GM12878 (cell line): ENCODE results near the gene SCG3. TPM values are rescaled to one million over a fixed set of nuclear protein-coding genes. Genes with fewer than 3 reads are reported as not detected.

Source experiments
- ATAC-seq: fragments of 200-7000 bp; cut with Tn5 transposase; 3 replicates; pipeline ENCODE4 v1.9.1; 2020; ENCODE audit warnings: mild to moderate bottlenecking, moderate library complexity
- BruUV-seq: library from RNA; stranded (reverse); fragments of 400-500 nt; replicated peaks from 2 replicates; lab custom pipeline; 2021; lab: Mats Ljungman, UMichigan
- CTCF ChIA-PET: fragments of 300-600 bp; sonication (Branson Sonifier 250); formaldehyde crosslinking; extraction: SDS; loops from one replicate; lab custom pipeline; 2021; ENCODE audit warnings: inconsistent platforms; lab: Yijun Ruan, JAX
- POLR2A ChIA-PET: fragments of 350-600 bp; formaldehyde crosslinking; extraction: SDS; loops from one replicate; lab custom pipeline; 2021; ENCODE audit warnings: inconsistent platforms; lab: Charles Lee
- RAD21 ChIA-PET: fragments of 300-600 bp; sonication (Branson Sonifier 250); formaldehyde crosslinking; loops from one replicate; lab custom pipeline; 2023; ENCODE audit warnings: antibody characterized with exemption; ENCODE audit not compliant: unreplicated experiment; lab: Charles Lee
- SMC1A ChIA-PET: fragments of 300-600 bp; sonication (Branson Sonifier 250); formaldehyde crosslinking; loops from one replicate; lab custom pipeline; 2023; ENCODE audit not compliant: unreplicated experiment, uncharacterized antibody; lab: Charles Lee
- DNase-seq: peaks from one replicate; pipeline ENCODE4 v3.0.0-alpha.2; 2011; ENCODE audit warnings: low read depth, low spot score
- FAIRE-seq: peaks from 3 replicates; lab custom pipeline; 2011; peaks lifted over from hg19 to GRCh38; lab: Jason Lieb, UNC
- H2AFZ ChIP-seq: 2 replicates; pipeline ENCODE4 v1.6.0; 2011; ENCODE audit warnings: low read depth, low read length, control low read depth; ENCODE audit not compliant: control insufficient read depth
- H3K27ac ChIP-seq: 2 replicates; pipeline ENCODE4 v1.5.1; 2011; ENCODE audit warnings: control low read depth; ENCODE audit not compliant: control insufficient read depth, insufficient read depth
- H3K27me3 ChIP-seq, 2 experiments: replicated peaks in 1 of 2; 2 replicates each; pipeline versions ENCODE4 v1.6.0 to v1.6.1; 2011; ENCODE audit warnings: low read length in 1 of 2; ENCODE audit not compliant: control insufficient read depth in 2 of 2, insufficient read depth in 2 of 2
- H3K36me3 ChIP-seq, 2 experiments: 2 replicates each; pipeline ENCODE4 v1.5.1; 2011; ENCODE audit warnings: low read length in 1 of 2; ENCODE audit not compliant: control insufficient read depth in 2 of 2, insufficient read depth in 2 of 2
- H3K4me1 ChIP-seq: 2 replicates; pipeline ENCODE4 v1.6.1; 2011; ENCODE audit warnings: mild to moderate bottlenecking, low read length, moderate library complexity, mixed read lengths; ENCODE audit not compliant: control insufficient read depth, insufficient read depth
- H3K4me2 ChIP-seq: 2 replicates; pipeline ENCODE4 v1.6.0; 2011; ENCODE audit warnings: control low read depth; ENCODE audit not compliant: control insufficient read depth, insufficient read depth
- H3K4me3 ChIP-seq: fragments of 200-600 bp; sonication (generic); 2 replicates; pipeline ENCODE4 v1.5.1; 2016
- H3K79me2 ChIP-seq: 2 replicates; pipeline ENCODE4 v1.6.0; 2011; ENCODE audit warnings: low read length; ENCODE audit not compliant: control insufficient read depth, insufficient read depth
- H3K9ac ChIP-seq: 2 replicates; pipeline ENCODE4 v1.8.0; 2011; ENCODE audit warnings: low read length, control low read depth, mixed read lengths; ENCODE audit not compliant: control insufficient read depth, insufficient read depth
- H3K9me3 ChIP-seq: replicated peaks from 3 replicates; pipeline ENCODE4 v1.5.1; 2011; ENCODE audit warnings: mild to moderate bottlenecking, low read length; ENCODE audit not compliant: control insufficient read depth, insufficient read depth
- H4K20me1 ChIP-seq: 2 replicates; pipeline ENCODE4 v1.6.0; 2011; ENCODE audit not compliant: control insufficient read depth, insufficient read depth
- BCL11A ChIP-seq: IDR thresholded peaks from 2 replicates; pipeline ENCODE4 v1.6.1; 2011; ENCODE audit warnings: low read depth, low read length
- CBFB ChIP-seq: IDR thresholded peaks from 2 replicates; pipeline ENCODE4 v1.6.1; 2016; ENCODE audit warnings: antibody characterized with exemption, low read depth
- CEBPB ChIP-seq, 2 experiments: fragments of 150-350 bp in 1 of 2; IDR thresholded peaks; 2 replicates each; pipeline ENCODE4 v1.6.1; 2012 to 2014; ENCODE audit warnings: low read depth in 2 of 2, low read length in 2 of 2, borderline replicate concordance in 1 of 2, inconsistent platforms in 1 of 2
- DPF2 ChIP-seq: fragments of 450-650 bp; IDR thresholded peaks from 2 replicates; pipeline ENCODE4 v1.6.1; 2017; ENCODE audit warnings: mild to moderate bottlenecking
- HDAC6 ChIP-seq: fragments of 200-600 bp; sonication (generic); IDR thresholded peaks from one replicate; pipeline ENCODE4 v1.8.0; 2017; ENCODE audit warnings: antibody characterized with exemption; ENCODE audit not compliant: unreplicated experiment
- MEF2B ChIP-seq: fragments of 450-650 bp; IDR thresholded peaks from 2 replicates; pipeline ENCODE4 v1.6.1; 2018; ENCODE audit warnings: mild to moderate bottlenecking, moderate library complexity; ENCODE audit not compliant: partially characterized antibody, poor library complexity, severe bottlenecking
- NR2F1 ChIP-seq: fragments of 450-650 bp; conservative IDR thresholded peaks from 2 replicates; pipeline ENCODE4 v1.6.1; 2017; ENCODE audit warnings: mild to moderate bottlenecking
- RAD51 ChIP-seq: fragments of 450-650 bp; IDR thresholded peaks from 2 replicates; pipeline ENCODE4 v1.6.1; 2016; ENCODE audit warnings: moderate library complexity, mild to moderate bottlenecking, inconsistent platforms
- RB1 ChIP-seq: fragments of 450-650 bp; formaldehyde crosslinking; IDR thresholded peaks from 2 replicates; pipeline ENCODE4 v1.6.1; 2017; ENCODE audit warnings: mild to moderate bottlenecking, borderline replicate concordance
- SRF ChIP-seq, 2 experiments: IDR thresholded peaks; 2 replicates each; pipeline ENCODE4 v1.6.1; 2011; ENCODE audit warnings: low read depth in 2 of 2, low read length in 2 of 2, mild to moderate bottlenecking in 1 of 2, moderate library complexity in 1 of 2
- WGBS: methylation state at CpG from one replicate; pipeline ENCODE4 v1.1.6; 2016; ENCODE audit warnings: low lambda C conversion rate; ENCODE audit not compliant: insufficient replicate concordance, insufficient coverage; ENCODE audit errors: missing lambda C conversion rate; 5-methylcytosine and 5-hydroxymethylcytosine counted together
- in situ Hi-C: fragments of 300-500 bp; cut with MboI; formaldehyde crosslinking; loops from 9 replicates; pipeline ENCODE4 v1.14.3; 2018; ENCODE audit warnings: mixed read lengths
- intact Hi-C: fragments of 100-400 bp; cut with micrococcal nuclease; formaldehyde crosslinking; loops from one replicate; pipeline ENCODE4 v1.14.2; 2022; ENCODE audit not compliant: unreplicated experiment
- polyA plus RNA-seq, 11 experiments: library from polyadenylated mRNA; depleted of rRNA in 4 of 11; unstranded in 6 of 11; stranded (reverse) in 5 of 11; fragments of >200 nt; fragmentation: Nextera tagmentation in 4 of 11; fragmentation: Illumina TruSeq in 1 of 11; extraction: Ambion mirVana in 4 of 11; extraction: Trizol in 1 of 11; gene quantifications; 1 replicate in 1 of 11; 2 replicates in 10 of 11; pipeline versions ENCODE4 v1.2.1 to v1.2.3, GENCODE V29; 2011 to 2016; ENCODE audit warnings: inconsistent platforms in 2 of 11, missing spikeins in 2 of 11, low read depth in 1 of 11
- total RNA-seq, 4 experiments: library from RNA; depleted of rRNA in 3 of 4; stranded (reverse); fragments of >200 nt in 3 of 4; fragmentation: Illumina TruSeq in 1 of 4; extraction: Trizol in 1 of 4; gene quantifications; 2 replicates each; pipeline versions ENCODE4 v1.2.1 to v1.2.3, GENCODE V29; 2013 to 2021
- TF ChIP-seq, protein P1 (sequence below), 3 experiments: IDR thresholded peaks in 2 of 3; conservative IDR thresholded peaks in 1 of 3; 2 replicates each; pipeline ENCODE4 v1.5.1; 2011; ENCODE audit warnings: low read depth in 3 of 3, low read length in 3 of 3, mild to moderate bottlenecking in 3 of 3, control low read depth in 2 of 3, moderate library complexity in 2 of 3, inconsistent platforms in 1 of 3, mixed read lengths in 1 of 3; ENCODE audit not compliant: control insufficient read depth in 2 of 3, insufficient read depth in 1 of 3; ENCODE audit errors: extremely low read depth in 1 of 3
- TF ChIP-seq, protein P2 (sequence below): IDR thresholded peaks from 2 replicates; pipeline ENCODE4 v1.6.1; 2011; ENCODE audit warnings: low read depth, low read length, improper control_type of control experiment, borderline replicate concordance

SCG3 gene
- total and polyA plus RNA-seq, 10 of the 15 experiments (the other 5 are each of a cell fraction or from before 2014, with no cell fraction given): 0.03 to 0.15 (median 0.04) TPM; not detected in 7

- intact Hi-C loops (no loop called here), in situ Hi-C loops (no loop called here)
- no peaks in the 10 kb centered on the region for H3K27me3 ChIP-seq
- no TSS peak for BruUV-seq
- no peaks in the 10 kb centered on the region for H3K36me3 ChIP-seq
- RAD21 ChIA-PET: no interaction called here
- no peak for TF ChIP-seq DPF2
- no peak for TF ChIP-seq NR2F1
- TF ChIP-seq, protein P1, sequence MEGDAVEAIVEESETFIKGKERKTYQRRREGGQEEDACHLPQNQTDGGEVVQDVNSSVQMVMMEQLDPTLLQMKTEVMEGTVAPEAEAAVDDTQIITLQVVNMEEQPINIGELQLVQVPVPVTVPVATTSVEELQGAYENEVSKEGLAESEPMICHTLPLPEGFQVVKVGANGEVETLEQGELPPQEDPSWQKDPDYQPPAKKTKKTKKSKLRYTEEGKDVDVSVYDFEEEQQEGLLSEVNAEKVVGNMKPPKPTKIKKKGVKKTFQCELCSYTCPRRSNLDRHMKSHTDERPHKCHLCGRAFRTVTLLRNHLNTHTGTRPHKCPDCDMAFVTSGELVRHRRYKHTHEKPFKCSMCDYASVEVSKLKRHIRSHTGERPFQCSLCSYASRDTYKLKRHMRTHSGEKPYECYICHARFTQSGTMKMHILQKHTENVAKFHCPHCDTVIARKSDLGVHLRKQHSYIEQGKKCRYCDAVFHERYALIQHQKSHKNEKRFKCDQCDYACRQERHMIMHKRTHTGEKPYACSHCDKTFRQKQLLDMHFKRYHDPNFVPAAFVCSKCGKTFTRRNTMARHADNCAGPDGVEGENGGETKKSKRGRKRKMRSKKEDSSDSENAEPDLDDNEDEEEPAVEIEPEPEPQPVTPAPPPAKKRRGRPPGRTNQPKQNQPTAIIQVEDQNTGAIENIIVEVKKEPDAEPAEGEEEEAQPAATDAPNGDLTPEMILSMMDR (IDR thresholded peaks at IDR 0.05 in 2 of 3, conservative IDR thresholded peaks at IDR 0.05 in 1 of 3; ENCODE audit: control insufficient read depth in 2 of 3, extremely low read depth in 1 of 3, insufficient read depth in 1 of 3, low read depth in 3 of 3, low read length in 3 of 3): no peak
- no peak for TF ChIP-seq HDAC6
- TF ChIP-seq BCL11A: no peak
- no peak for TF ChIP-seq CBFB
- TF ChIP-seq RB1: no peak
- TF ChIP-seq SRF (IDR thresholded peaks at IDR 0.05; ENCODE audit: low read depth in 2 of 2, low read length in 2 of 2): no peak
- TF ChIP-seq, protein P2, sequence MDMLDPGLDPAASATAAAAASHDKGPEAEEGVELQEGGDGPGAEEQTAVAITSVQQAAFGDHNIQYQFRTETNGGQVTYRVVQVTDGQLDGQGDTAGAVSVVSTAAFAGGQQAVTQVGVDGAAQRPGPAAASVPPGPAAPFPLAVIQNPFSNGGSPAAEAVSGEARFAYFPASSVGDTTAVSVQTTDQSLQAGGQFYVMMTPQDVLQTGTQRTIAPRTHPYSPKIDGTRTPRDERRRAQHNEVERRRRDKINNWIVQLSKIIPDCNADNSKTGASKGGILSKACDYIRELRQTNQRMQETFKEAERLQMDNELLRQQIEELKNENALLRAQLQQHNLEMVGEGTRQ: no peak
- no peak for TF ChIP-seq RAD51
- TF ChIP-seq CEBPB (IDR thresholded peaks at IDR 0.05; ENCODE audit: borderline replicate concordance in 1 of 2, low read depth in 2 of 2, low read length in 2 of 2): no peak
- TF ChIP-seq MEF2B: no peak
- SMC1A ChIA-PET: no interaction called here
- no peak overlapping the region for H2AFZ ChIP-seq
- no peak for ATAC-seq
- no peaks in the 10 kb centered on the region for H3K9me3 ChIP-seq
- CTCF ChIA-PET: interaction anchor here (1.0 kb wide), 1 partner anchor 10 kb away, joined by 4 read pairs; no protein-coding TSS in a partner anchor
- H3K4me1 ChIP-seq: no peaks in the 10 kb centered on the region
- H3K4me3 ChIP-seq: no peak overlapping the region
- no peak for FAIRE-seq
- H3K4me2 ChIP-seq: no peak overlapping the region
- H3K9ac ChIP-seq: no peak overlapping the region
- H4K20me1 ChIP-seq: no peaks in the 10 kb centered on the region
- WGBS: 83% methylated on average over 5 of the region's 5 CpGs
- DNase-seq: no peak
- no peak overlapping the region for H3K27ac ChIP-seq
- no peaks in the 10 kb centered on the region for H3K79me2 ChIP-seq
- POLR2A ChIA-PET: interaction anchor here (1.2 kb wide), 1 partner anchor 24 kb away, joined by 5 read pairs; no protein-coding TSS in a partner anchor
These were observed 26.7 kb downstream of the SCG3 start for GRCh38 chr15:51708013-51708412.
